Activated CD8-positive, alpha-beta memory T cell treated with anti-CD3 and anti-CD28 coated beads, Interleukin-2, amount 50 U/mL, for 48 hours (primary cell): ENCODE data around the gene IDUA.

ENCODE experiments used
- DNase-seq: peaks from one replicate; pipeline ENCODE4 v3.0.0-alpha.2; 2020

IDUA gene

GRCh38 chr4:1002631-1003251 lies 15.9 kb downstream of the IDUA start:
- no peak for DNase-seq

GRCh38 chr4:1003271-1004070 lies 16.6 kb downstream of the IDUA start:
- no peak for DNase-seq

GRCh38 chr4:1004071-1004418 lies 17.2 kb downstream of the IDUA start:
- no peak for DNase-seq

GRCh38 chr4:1004557-1005485 lies 18.0 kb downstream of the IDUA start:
- DNase-seq, result no peak

GRCh38 chr4:1006856-1007255 lies 20.0 kb downstream of the IDUA start:
- DNase-seq, result no peak

- DNase-seq, result peak; percentile 72
These were observed 22.1 kb downstream of the IDUA start for GRCh38 chr4:1008840-1009541.

GRCh38 chr4:1009542-1010394 lies 22.9 kb downstream of the IDUA start:
- peak; percentile 92 for DNase-seq

GRCh38 chr4:1010395-1011021 lies 23.7 kb downstream of the IDUA start:
- DNase-seq, result peak; percentile 86

- DNase-seq, result peak; percentile 96
These were observed 24.3 kb downstream of the IDUA start, which contains the start of gene FGFRL1 for GRCh38 chr4:1011022-1011665. FGFRL1 (plus strand) TSS chr4:1011626; CDS start chr4:1012486, 860 bp downstream.

- no peak for DNase-seq
These were observed 24.8 kb downstream of the IDUA start for GRCh38 chr4:1011666-1012033.

GRCh38 chr4:1012034-1012739 lies 25.3 kb downstream of the IDUA start:
- DNase-seq, result peak; percentile 70

GRCh38 chr4:1013225-1014073 lies 26.6 kb downstream of the IDUA start:
- no peak for DNase-seq

GRCh38 chr4:1014291-1015167 lies 27.7 kb downstream of the IDUA start:
- DNase-seq, result no peak

GRCh38 chr4:1015179-1015578 lies 28.3 kb downstream of the IDUA start:
- DNase-seq, result no peak

- no peak for DNase-seq
These were observed 28.9 kb downstream of the IDUA start for GRCh38 chr4:1015746-1016145.

GRCh38 chr4:1017211-1017610 lies 30.4 kb downstream of the IDUA start:
- no peak for DNase-seq

- no peak for DNase-seq
These were observed 30.9 kb downstream of the IDUA start for GRCh38 chr4:1017706-1018105.
